Endothelial cell of umbilical vein (primary cell): Measurements from ENCODE around the gene NME7. TPM values are rescaled to one million over a fixed set of nuclear protein-coding genes. Genes with fewer than 3 reads are reported as not detected.

Source experiments
- BruUV-seq: library from RNA; stranded (reverse); fragments of 400-500 nt; replicated peaks from 2 replicates; lab custom pipeline; 2021; lab: Mats Ljungman, UMichigan
- CTCF ChIA-PET: fragments of 300-600, 350-600 bp; sonication (Branson Sonifier 250); formaldehyde crosslinking; loops from one replicate; lab custom pipeline; 2021; ENCODE audit warnings: antibody characterized with exemption, inconsistent platforms; lab: Charles Lee
- POLR2A ChIA-PET: fragments of 300-600, 350-600 bp; sonication (Branson Sonifier 250); formaldehyde crosslinking; loops from one replicate; lab custom pipeline; 2021; ENCODE audit warnings: antibody characterized with exemption, inconsistent platforms; lab: Charles Lee
- DNase-seq: peaks from one replicate; pipeline ENCODE4 v3.0.0-alpha.2; 2011; ENCODE audit warnings: low read depth, low spot score
- FAIRE-seq: peaks from 2 replicates; lab custom pipeline; 2011; peaks lifted over from hg19 to GRCh38; lab: Jason Lieb, UNC
- H2AFZ ChIP-seq: 2 replicates; pipeline ENCODE4 v1.6.0; 2012; ENCODE audit warnings: low read depth, low read length, control low read depth, inconsistent platforms
- H3K27ac ChIP-seq: 2 replicates; pipeline ENCODE4 v1.5.1; 2011; ENCODE audit warnings: low read depth, mild to moderate bottlenecking, control low read depth, low read length, moderate library complexity; ENCODE audit not compliant: insufficient read depth
- H3K27me3 ChIP-seq, 2 experiments: 2 replicates each; pipeline versions ENCODE4 v1.6.0 to v1.6.1; 2011; ENCODE audit warnings: low read length in 2 of 2, mixed read lengths in 1 of 2; ENCODE audit not compliant: control insufficient read depth in 2 of 2, insufficient read depth in 2 of 2
- H3K36me3 ChIP-seq, 2 experiments: 2 replicates in 1 of 2; 3 replicates in 1 of 2; pipeline ENCODE4 v1.5.1; 2011; ENCODE audit warnings: low read length in 2 of 2, mild to moderate bottlenecking in 1 of 2, moderate library complexity in 1 of 2; ENCODE audit not compliant: control insufficient read depth in 2 of 2, insufficient read depth in 2 of 2; ENCODE audit errors: extremely low read depth in 1 of 2
- H3K4me1 ChIP-seq: 3 replicates; pipeline ENCODE4 v1.5.1; 2011; ENCODE audit warnings: mild to moderate bottlenecking, low read length; ENCODE audit not compliant: control insufficient read depth, insufficient read depth; ENCODE audit errors: extremely low read depth
- H3K4me2 ChIP-seq: 2 replicates; pipeline ENCODE4 v1.6.1; 2011; ENCODE audit warnings: low read length, control low read depth, mixed read lengths; ENCODE audit not compliant: insufficient read depth
- H3K4me3 ChIP-seq, 3 experiments: fragments of 200-600 bp in 1 of 3; sonication (generic), shearing (Covaris generic) in 1 of 3; replicated peaks in 1 of 3; 2 replicates each; pipeline ENCODE4 v1.5.1; 2011 to 2016; ENCODE audit warnings: control low read depth in 3 of 3, low read length in 3 of 3, mild to moderate bottlenecking in 2 of 3, inconsistent platforms in 1 of 3, low read depth in 1 of 3, moderate library complexity in 1 of 3; ENCODE audit not compliant: insufficient read depth in 1 of 3
- H3K79me2 ChIP-seq: 2 replicates; pipeline ENCODE4 v1.6.0; 2012; ENCODE audit warnings: low read length, inconsistent platforms; ENCODE audit not compliant: control insufficient read depth, insufficient read depth
- H3K9ac ChIP-seq: replicated peaks from 2 replicates; pipeline ENCODE3; 2011; ENCODE audit warnings: low read length, control low read depth; ENCODE audit not compliant: insufficient read depth; ENCODE audit errors: extremely low read depth
- H3K9me1 ChIP-seq: replicated peaks from 3 replicates; pipeline ENCODE4 v1.6.0; 2011; ENCODE audit warnings: mild to moderate bottlenecking, low read length; ENCODE audit not compliant: control insufficient read depth, insufficient read depth; ENCODE audit errors: extremely low read depth
- H3K9me3 ChIP-seq: replicated peaks from 2 replicates; pipeline ENCODE4 v1.5.1; 2012; ENCODE audit warnings: low read length, inconsistent platforms; ENCODE audit not compliant: control insufficient read depth, insufficient read depth
- H4K20me1 ChIP-seq: replicated peaks from 2 replicates; pipeline ENCODE3; 2011; ENCODE audit warnings: mild to moderate bottlenecking, low read length; ENCODE audit not compliant: control insufficient read depth, insufficient read depth; ENCODE audit errors: extremely low read depth
- EZH2 ChIP-seq: IDR thresholded peaks from 2 replicates; pipeline ENCODE4 v1.6.1; 2012; ENCODE audit warnings: borderline replicate concordance, low read depth, mild to moderate bottlenecking, moderate library complexity, low read length, inconsistent platforms; ENCODE audit not compliant: severe bottlenecking
- FOS ChIP-seq: IDR thresholded peaks from 2 replicates; pipeline ENCODE4 v1.6.1; 2011; ENCODE audit warnings: mild to moderate bottlenecking, low read length, moderate library complexity, borderline replicate concordance; ENCODE audit not compliant: insufficient read depth
- GATA2 ChIP-seq: IDR thresholded peaks from 2 replicates; pipeline ENCODE4 v1.7.0; 2011; ENCODE audit warnings: low read depth, mild to moderate bottlenecking, moderate library complexity, mixed read lengths, low read length; ENCODE audit not compliant: insufficient read length, insufficient read depth
- JUN ChIP-seq: IDR thresholded peaks from 2 replicates; pipeline ENCODE4 v1.6.1; 2011; ENCODE audit warnings: borderline replicate concordance, low read depth; ENCODE audit not compliant: insufficient read length, insufficient read depth
- MAX ChIP-seq: IDR thresholded peaks from 2 replicates; pipeline ENCODE4 v1.6.1; 2011; ENCODE audit not compliant: insufficient read depth, insufficient read length
- MYC ChIP-seq: IDR thresholded peaks from one replicate; pipeline ENCODE4 v1.6.1; 2011; ENCODE audit warnings: mild to moderate bottlenecking, low read depth, low read length
- POLR2A ChIP-seq: IDR thresholded peaks from 2 replicates; pipeline ENCODE4 v1.6.1; 2012; ENCODE audit warnings: low read depth, mild to moderate bottlenecking, control low read depth, low read length
- POLR2AphosphoS5 ChIP-seq: IDR thresholded peaks from 2 replicates; pipeline ENCODE4 v1.6.1; 2012; ENCODE audit warnings: low read depth, mild to moderate bottlenecking, control low read depth, low read length, moderate library complexity; ENCODE audit not compliant: insufficient read depth
- dilution Hi-C: fragments of 300-500 bp; cut with MboI; formaldehyde crosslinking; loops from one replicate; pipeline ENCODE4 v1.15.0; 2019; ENCODE audit warnings: low sequenced_read_pairs; ENCODE audit not compliant: extremely low pct_ligation_motif_present
- intact Hi-C: fragments of 100-400 bp; cut with micrococcal nuclease; formaldehyde crosslinking; loops from one replicate; pipeline ENCODE4 v1.10.0; 2022
- polyA plus RNA-seq, 4 experiments: library from polyadenylated mRNA; depleted of rRNA in 3 of 4; stranded (reverse) in 3 of 4; unstranded in 1 of 4; fragments of >200 nt; gene quantifications; 2 replicates each; pipeline versions ENCODE4 v1.2.1 to v1.2.3, GENCODE V29; 2011 to 2012; ENCODE audit warnings: missing spikeins in 1 of 4
- total RNA-seq: library from RNA; stranded (reverse); gene quantifications from 2 replicates; pipeline ENCODE4 v1.2.3, GENCODE V29; 2021
- TF ChIP-seq, protein P1 (sequence below), 2 donors: IDR thresholded peaks; 1 replicate in 1 of 2; 2 replicates in 1 of 2; pipeline ENCODE4 v1.5.1; 2011; ENCODE audit warnings: low read length in 2 of 2, mild to moderate bottlenecking in 2 of 2, moderate library complexity in 2 of 2, control low read depth in 1 of 2, inconsistent platforms in 1 of 2, low read depth in 1 of 2; ENCODE audit not compliant: insufficient read depth in 1 of 2; ENCODE audit errors: extremely low read depth in 1 of 2

Gene NME7
- total and polyA plus RNA-seq, 2 donors (not counting 3 experiments of a cell fraction or from before 2014, with no cell fraction given), result 16.5 to 25.3 TPM

DNA sequence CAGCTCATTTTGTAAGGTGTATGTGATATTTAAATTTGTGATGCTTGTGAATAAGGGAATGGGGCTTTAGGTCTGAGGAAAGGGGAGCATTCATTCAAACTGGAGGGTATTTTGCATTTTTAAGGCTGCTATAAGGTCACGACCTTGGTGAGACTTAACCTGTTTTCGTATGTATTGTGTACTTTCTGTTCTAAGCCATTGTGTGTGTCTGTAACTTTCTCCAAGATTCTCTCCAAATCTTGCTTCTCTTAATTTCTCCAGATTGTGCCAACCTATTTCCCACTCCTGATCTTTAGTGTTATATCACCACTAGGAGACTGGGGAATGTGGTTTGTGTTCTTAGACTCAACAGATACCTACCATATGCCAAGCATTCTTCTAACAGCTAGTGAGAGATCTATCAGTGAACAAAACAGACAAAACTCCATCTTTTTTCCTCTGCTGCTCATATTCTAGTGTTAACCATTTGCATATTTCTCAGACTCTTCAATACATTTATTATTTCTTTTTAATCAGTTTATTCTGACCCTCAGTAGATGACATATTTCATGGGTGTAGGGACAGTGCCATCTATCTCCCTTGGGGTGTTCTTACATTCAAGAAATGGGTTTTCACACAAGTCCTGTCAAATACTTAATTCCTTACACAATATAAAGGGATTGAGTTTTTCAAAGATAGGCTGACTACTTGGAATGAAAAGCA, 233.6 kb downstream of the NME7 start:
- dilution Hi-C loops (no loop called here), intact Hi-C loops (loop anchor here (1.0 to 10.0 kb wide), 2 partner anchors 21 to 529 kb away; no protein-coding TSS in a partner anchor)
- BruUV-seq, result no TSS peak
- Histone ChIP-seq H3K9me1 (no peaks in the 10 kb centered on the region), H3K27me3 (no peaks in the 10 kb centered on the region), H3K27ac (no peak overlapping the region), H2AFZ (no peak overlapping the region), H3K4me3 (no peak overlapping the region), H4K20me1 (no peaks in the 10 kb centered on the region), H3K36me3 (peaks cover 0 to 3% of the 10 kb centered on the region in 2 experiments), H3K9ac (no peak overlapping the region), H3K9me3 (no peaks in the 10 kb centered on the region), H3K79me2 (no peaks in the 10 kb centered on the region), H3K4me1 (peaks cover 8% of the 10 kb centered on the region), H3K4me2 (no peak overlapping the region)
- FAIRE-seq, result no peak
- ChIA-PET CTCF (interaction anchor here (0.9 to 1.5 kb wide), 7 partner anchors 12 to 791 kb away, joined by 3 to 9 read pairs (median 3); no protein-coding TSS in a partner anchor), POLR2A (no interaction called here)
- no peak for TF ChIP-seq POLR2AphosphoS5
- TF ChIP-seq, protein P1, sequence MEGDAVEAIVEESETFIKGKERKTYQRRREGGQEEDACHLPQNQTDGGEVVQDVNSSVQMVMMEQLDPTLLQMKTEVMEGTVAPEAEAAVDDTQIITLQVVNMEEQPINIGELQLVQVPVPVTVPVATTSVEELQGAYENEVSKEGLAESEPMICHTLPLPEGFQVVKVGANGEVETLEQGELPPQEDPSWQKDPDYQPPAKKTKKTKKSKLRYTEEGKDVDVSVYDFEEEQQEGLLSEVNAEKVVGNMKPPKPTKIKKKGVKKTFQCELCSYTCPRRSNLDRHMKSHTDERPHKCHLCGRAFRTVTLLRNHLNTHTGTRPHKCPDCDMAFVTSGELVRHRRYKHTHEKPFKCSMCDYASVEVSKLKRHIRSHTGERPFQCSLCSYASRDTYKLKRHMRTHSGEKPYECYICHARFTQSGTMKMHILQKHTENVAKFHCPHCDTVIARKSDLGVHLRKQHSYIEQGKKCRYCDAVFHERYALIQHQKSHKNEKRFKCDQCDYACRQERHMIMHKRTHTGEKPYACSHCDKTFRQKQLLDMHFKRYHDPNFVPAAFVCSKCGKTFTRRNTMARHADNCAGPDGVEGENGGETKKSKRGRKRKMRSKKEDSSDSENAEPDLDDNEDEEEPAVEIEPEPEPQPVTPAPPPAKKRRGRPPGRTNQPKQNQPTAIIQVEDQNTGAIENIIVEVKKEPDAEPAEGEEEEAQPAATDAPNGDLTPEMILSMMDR (IDR thresholded peaks at IDR 0.05; ENCODE audit: extremely low read depth in 1 of 2, insufficient read depth in 1 of 2, low read depth in 1 of 2, low read length in 2 of 2), result no peak
- no peak for TF ChIP-seq GATA2
- no peak for TF ChIP-seq JUN
- TF ChIP-seq EZH2, result no peak
- TF ChIP-seq FOS, result no peak
- TF ChIP-seq POLR2A, result no peak
- no peak for TF ChIP-seq MYC
- no peak for TF ChIP-seq MAX
- no peak for DNase-seq
